Fibroblast of lung (primary cell): Measurements from ENCODE around the gene FCMR.

ENCODE experiments used
- EZH2 ChIP-seq: IDR thresholded peaks from 2 replicates; pipeline ENCODE4 v1.5.1; 2012; ENCODE audit warnings: low read length, control low read depth, mild to moderate bottlenecking; ENCODE audit errors: missing control alignments
- TF ChIP-seq, protein P1 (sequence below), 2 donors: IDR thresholded peaks in 1 of 2; conservative IDR thresholded peaks in 1 of 2; 1 replicate in 1 of 2; 2 replicates in 1 of 2; pipeline ENCODE4 v1.5.1; 2011 to 2012; ENCODE audit warnings: low read length in 2 of 2, control low read depth in 1 of 2, inconsistent platforms in 1 of 2, low read depth in 1 of 2, mild to moderate bottlenecking in 1 of 2

DNA sequence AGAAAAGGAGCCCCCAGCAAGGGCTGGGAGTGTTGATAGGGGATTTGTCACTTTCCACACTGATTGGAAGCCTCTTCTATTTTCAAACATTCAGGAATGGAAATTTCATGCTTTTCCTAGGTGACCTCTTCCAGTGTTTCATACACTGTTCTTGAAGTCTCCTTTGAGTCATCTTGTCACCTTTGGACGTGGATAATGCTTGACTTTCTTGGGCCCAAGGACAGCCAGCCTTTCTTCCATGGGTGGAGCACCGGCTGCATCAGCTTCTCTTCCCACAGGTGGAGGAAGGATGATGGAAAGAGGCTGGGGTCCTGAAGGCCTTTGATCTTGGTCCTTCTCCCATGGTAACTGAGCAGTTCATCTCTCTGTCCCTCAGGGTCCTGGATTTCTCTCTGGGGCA is 36.4 kb upstream of the FCMR start:
- TF ChIP-seq, protein P1, sequence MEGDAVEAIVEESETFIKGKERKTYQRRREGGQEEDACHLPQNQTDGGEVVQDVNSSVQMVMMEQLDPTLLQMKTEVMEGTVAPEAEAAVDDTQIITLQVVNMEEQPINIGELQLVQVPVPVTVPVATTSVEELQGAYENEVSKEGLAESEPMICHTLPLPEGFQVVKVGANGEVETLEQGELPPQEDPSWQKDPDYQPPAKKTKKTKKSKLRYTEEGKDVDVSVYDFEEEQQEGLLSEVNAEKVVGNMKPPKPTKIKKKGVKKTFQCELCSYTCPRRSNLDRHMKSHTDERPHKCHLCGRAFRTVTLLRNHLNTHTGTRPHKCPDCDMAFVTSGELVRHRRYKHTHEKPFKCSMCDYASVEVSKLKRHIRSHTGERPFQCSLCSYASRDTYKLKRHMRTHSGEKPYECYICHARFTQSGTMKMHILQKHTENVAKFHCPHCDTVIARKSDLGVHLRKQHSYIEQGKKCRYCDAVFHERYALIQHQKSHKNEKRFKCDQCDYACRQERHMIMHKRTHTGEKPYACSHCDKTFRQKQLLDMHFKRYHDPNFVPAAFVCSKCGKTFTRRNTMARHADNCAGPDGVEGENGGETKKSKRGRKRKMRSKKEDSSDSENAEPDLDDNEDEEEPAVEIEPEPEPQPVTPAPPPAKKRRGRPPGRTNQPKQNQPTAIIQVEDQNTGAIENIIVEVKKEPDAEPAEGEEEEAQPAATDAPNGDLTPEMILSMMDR (conservative IDR thresholded peaks at IDR 0.05 in 1 of 2, IDR thresholded peaks at IDR 0.05 in 1 of 2; ENCODE audit: low read depth in 1 of 2, low read length in 2 of 2) = no peak
- no peak for TF ChIP-seq EZH2
